Mucosa of stomach (tissue), 1 donor: ENCODE results near the gene FNIP2.
"Not testable (repeated sequence)": the region's sequence is repeated elsewhere in the genome, so short reads cannot be mapped to it uniquely, and the experiment has no call there.

Experiments
- H3K27me3 ChIP-seq: one replicate; pipeline ENCODE4 v1.7.0; 2013; ENCODE audit warnings: mild to moderate bottlenecking, low read length; ENCODE audit not compliant: control insufficient read depth, insufficient read depth
- H3K36me3 ChIP-seq: one replicate; pipeline ENCODE4 v1.7.0; 2013; ENCODE audit warnings: low read length; ENCODE audit not compliant: control insufficient read depth, insufficient read depth
- H3K4me1 ChIP-seq: one replicate; pipeline ENCODE4 v1.7.0; 2013; ENCODE audit warnings: mild to moderate bottlenecking, low read length; ENCODE audit not compliant: control insufficient read depth, insufficient read depth
- H3K4me3 ChIP-seq: one replicate; pipeline ENCODE4 v1.7.0; 2013; ENCODE audit warnings: low read length
- H3K9ac ChIP-seq: one replicate; pipeline ENCODE4 v1.7.0; 2013; ENCODE audit warnings: mild to moderate bottlenecking, low read length, moderate library complexity
- H3K9me3 ChIP-seq: one replicate; pipeline ENCODE4 v1.7.0; 2013; ENCODE audit warnings: mild to moderate bottlenecking, low read length, moderate library complexity; ENCODE audit not compliant: control insufficient read depth
- donor health status: Pancreatic carcinoma.

The FNIP2 gene

GRCh38 chr4:158746537-158746936 is 22.3 kb upstream of the FNIP2 start:
- H3K9ac ChIP-seq, H3K27me3 ChIP-seq, H3K9me3 ChIP-seq, H3K4me3 ChIP-seq, H3K36me3 ChIP-seq, H3K4me1 ChIP-seq: not testable (repeated sequence)

DNA sequence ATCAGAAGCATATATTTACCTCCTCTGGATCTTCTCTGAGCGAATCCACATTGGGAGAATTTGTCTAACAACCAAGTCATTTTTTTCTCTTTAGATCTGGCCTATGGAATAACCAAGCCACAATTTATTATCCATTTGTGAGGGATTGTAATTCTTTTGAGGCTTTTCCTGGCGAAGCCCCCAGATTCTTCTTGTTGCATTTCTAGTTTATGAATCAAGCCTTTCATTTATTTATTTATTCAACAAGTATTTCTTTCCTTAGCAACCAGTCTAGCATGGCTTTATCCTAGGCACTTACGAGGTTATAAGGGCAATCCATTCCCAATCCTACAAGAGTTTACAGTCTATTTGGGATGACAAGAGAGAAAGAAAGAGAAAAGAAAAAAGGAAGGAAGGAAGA is 18.4 kb upstream of the FNIP2 start:
- no peak overlapping the region for H3K9ac ChIP-seq
- H3K4me1 ChIP-seq: no peaks in the 10 kb centered on the region
- no peaks in the 10 kb centered on the region for H3K36me3 ChIP-seq
- no peaks in the 10 kb centered on the region for H3K27me3 ChIP-seq
- no peak overlapping the region for H3K4me3 ChIP-seq
- no peaks in the 10 kb centered on the region for H3K9me3 ChIP-seq

DNA sequence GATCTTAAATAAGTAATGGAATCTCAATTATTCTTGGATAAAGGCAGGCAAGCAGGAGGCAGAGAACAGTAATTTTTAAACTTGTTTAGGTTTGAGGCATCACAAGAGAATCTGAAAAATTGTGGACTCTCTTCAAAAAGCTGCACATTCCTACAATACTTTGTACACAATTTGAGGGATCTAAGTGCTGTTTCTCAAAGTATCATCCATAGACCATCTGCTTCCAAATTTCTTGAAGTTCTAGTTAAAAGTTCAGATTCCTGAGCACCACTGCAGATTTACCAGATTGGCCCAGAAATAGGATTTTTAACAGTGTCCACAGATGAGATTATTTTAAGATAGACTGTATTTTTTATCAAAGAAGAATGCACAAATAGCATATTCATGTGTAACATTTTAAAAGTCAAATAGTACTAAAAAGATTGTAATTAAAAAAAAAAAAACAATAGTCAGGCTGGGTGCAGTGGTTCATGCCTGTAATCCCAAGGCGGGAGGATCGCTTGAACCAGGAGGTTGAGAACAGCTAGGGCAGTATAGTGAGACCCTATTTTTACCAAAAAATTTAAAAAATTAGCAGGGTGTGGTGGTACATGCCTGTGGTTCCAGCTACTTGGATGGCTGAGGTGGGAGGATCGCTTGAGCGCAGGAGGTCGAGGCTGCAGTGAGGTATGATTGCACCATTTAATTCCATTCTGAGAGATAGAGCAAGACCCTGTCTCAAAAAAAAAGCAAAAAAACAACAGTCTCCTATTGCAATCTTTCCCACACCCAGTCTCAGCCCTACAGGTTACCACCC is 14.2 kb upstream of the FNIP2 start:
- Histone ChIP-seq H3K27me3 (no peaks in the 10 kb centered on the region), H3K4me1 (no peaks in the 10 kb centered on the region), H3K9ac (no peak overlapping the region), H3K9me3 (no peaks in the 10 kb centered on the region), H3K36me3 (no peaks in the 10 kb centered on the region), H3K4me3 (no peak overlapping the region)

DNA sequence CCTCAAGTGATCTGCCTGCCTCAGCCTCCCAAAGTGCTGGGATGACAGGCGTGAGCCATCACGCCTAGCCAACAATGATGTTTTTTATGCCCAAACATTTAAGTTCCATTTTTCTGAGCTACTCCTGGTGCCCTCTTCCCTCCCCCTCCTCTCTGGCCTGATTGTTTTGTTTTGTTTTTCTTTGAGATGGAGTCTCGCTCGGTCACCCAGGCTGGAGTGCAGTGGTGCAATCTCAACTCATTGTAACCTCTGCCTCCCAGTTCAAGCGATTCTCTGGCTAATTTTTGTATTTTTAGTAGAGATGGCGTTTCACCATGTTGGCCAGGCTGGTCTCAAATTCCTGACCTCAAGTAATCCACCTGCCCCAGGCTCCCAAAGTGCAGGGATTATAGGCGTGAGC is 13.0 kb upstream of the FNIP2 start:
- H3K4me1 ChIP-seq, H3K4me3 ChIP-seq, H3K36me3 ChIP-seq, H3K9me3 ChIP-seq, H3K27me3 ChIP-seq, H3K9ac ChIP-seq: not testable (repeated sequence)

- no peaks in the 10 kb centered on the region for H3K27me3 ChIP-seq
- no peaks in the 10 kb centered on the region for H3K9me3 ChIP-seq
- no peak overlapping the region for H3K9ac ChIP-seq
- H3K4me1 ChIP-seq: no peaks in the 10 kb centered on the region
- H3K36me3 ChIP-seq: no peaks in the 10 kb centered on the region
- H3K4me3 ChIP-seq: no peak overlapping the region
These were observed 12.2 kb upstream of the FNIP2 start for GRCh38 chr4:158756588-158756987.

DNA sequence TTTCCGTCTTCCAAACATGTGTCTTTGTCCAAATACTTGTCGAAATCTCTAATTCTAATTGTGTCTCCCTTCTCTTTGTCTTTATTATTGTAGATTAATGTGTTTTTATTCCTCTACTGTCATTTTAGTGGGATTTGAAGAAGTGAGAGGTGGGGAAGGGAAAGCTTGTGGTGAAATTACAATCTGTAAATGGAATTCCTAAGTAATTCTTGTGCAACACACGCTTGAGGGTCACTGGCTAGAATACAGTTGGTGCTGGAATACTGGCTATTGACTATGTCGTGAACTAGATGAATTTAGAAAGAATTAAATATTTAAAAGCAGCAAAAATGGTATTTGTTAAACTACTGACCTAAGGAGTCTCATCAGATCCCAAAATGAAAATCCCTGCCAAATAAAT is 10.7 kb upstream of the FNIP2 start:
- Histone ChIP-seq H3K36me3 (no peaks in the 10 kb centered on the region), H3K9ac (no peak overlapping the region), H3K4me1 (no peaks in the 10 kb centered on the region), H3K27me3 (no peaks in the 10 kb centered on the region), H3K4me3 (no peak overlapping the region), H3K9me3 (no peaks in the 10 kb centered on the region)

- no peak overlapping the region for H3K4me3 ChIP-seq
- H3K9ac ChIP-seq: no peak overlapping the region
- no peaks in the 10 kb centered on the region for H3K9me3 ChIP-seq
- no peaks in the 10 kb centered on the region for H3K36me3 ChIP-seq
- H3K27me3 ChIP-seq: no peaks in the 10 kb centered on the region
- H3K4me1 ChIP-seq: no peaks in the 10 kb centered on the region
These were observed 10.1 kb upstream of the FNIP2 start for GRCh38 chr4:158758703-158759102.

DNA sequence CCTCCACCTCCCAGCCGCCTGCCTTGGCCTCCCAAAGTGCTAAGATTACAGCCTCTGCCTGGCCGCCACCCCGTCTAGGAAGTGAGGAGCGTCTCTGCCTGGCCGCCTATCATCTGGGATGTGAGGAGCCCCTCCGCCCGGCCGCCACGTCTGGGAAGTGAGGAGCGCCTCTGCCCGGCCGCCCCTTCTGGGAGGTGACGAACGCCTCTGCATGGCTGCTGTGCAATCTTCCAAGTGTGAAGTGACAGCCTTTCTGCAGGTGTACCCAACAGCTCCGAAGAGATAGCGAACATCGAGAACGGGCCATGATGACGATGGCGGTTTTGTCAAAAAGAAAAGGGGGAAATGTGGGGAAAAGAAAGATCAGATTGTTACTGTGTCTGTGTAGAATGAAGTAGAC is 9.3 kb upstream of the FNIP2 start:
- H3K9ac ChIP-seq, H3K36me3 ChIP-seq, H3K27me3 ChIP-seq, H3K4me1 ChIP-seq, H3K4me3 ChIP-seq, H3K9me3 ChIP-seq: not testable (repeated sequence)

- Histone ChIP-seq H3K9me3 (no peaks in the 10 kb centered on the region), H3K4me1 (no peaks in the 10 kb centered on the region), H3K27me3 (no peaks in the 10 kb centered on the region)
These were observed 8.0 kb upstream of the FNIP2 start for GRCh38 chr4:158760866-158761265.

GRCh38 chr4:158762553-158762952 is 6.3 kb upstream of the FNIP2 start:
- no peak overlapping the region for H3K4me3 ChIP-seq
- H3K9ac ChIP-seq: no peak overlapping the region

More at GRCh38 chr4:158760866-158761265, 8.0 kb upstream of the FNIP2 start:
- no peak overlapping the region for H3K9ac ChIP-seq
- H3K36me3 ChIP-seq: no peaks in the 10 kb centered on the region
- H3K4me3 ChIP-seq: no peak overlapping the region

DNA sequence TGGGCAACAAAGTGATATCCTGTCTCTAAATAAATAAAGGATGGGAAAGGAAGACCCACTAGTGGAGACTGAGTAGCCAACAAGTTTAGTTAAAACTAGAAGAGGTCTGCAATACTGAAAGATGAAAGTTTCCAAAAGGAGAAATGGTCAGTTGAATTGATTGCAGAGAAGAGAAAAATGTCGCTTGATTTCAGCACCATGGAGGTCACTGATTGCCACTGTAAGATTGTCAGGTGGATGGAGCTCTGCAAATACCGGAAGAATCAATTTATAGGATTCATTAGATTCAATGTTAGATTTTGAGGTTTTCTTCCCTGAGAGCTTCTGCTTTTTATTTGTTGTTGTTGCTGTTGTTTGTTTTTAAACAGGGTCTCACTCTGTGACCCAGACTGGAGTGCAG is 5.4 kb upstream of the FNIP2 start:
- Histone ChIP-seq H3K4me1 (no peaks in the 10 kb centered on the region), H3K36me3 (no peaks in the 10 kb centered on the region), H3K9ac (no peak overlapping the region)

More at GRCh38 chr4:158762553-158762952, 6.3 kb upstream of the FNIP2 start:
- H3K9me3 ChIP-seq: no peaks in the 10 kb centered on the region
- H3K27me3 ChIP-seq: no peaks in the 10 kb centered on the region
- no peaks in the 10 kb centered on the region for H3K36me3 ChIP-seq
- H3K4me1 ChIP-seq: no peaks in the 10 kb centered on the region

DNA sequence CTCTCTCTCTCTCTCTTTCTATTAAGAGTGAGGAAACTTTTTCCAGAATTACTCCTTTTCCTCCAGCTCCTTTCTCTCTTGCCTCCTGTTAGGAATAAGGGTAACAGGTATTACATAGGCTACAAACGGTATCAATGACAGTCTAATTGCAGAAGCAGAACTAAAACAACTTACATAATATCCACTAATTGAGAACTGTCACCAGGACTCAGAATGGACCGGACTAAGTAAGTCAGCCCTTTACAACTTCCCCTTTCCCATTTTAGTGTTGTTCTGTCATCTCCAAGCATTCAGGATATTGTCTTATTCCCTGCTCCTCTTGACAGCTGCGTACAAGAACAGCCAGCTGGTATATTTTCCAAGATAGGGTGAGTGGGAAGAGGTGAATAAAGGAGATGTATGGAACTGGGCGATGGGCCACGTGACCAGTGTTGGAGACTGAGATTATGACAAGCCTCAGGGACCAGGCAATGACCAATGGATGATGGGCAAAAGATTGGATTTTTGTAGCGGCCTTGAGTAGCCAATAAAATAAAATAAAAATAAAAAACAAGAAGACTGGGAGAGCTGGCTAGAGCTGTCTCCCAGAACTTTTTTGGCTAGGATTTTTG is 2.3 kb upstream of the FNIP2 start:
- Histone ChIP-seq H3K36me3 (no peaks in the 10 kb centered on the region), H3K9me3 (no peaks in the 10 kb centered on the region), H3K27me3 (no peaks in the 10 kb centered on the region), H3K4me1 (no peaks in the 10 kb centered on the region), H3K4me3 (no peak overlapping the region), H3K9ac (no peak overlapping the region)

More for the DNA sequence above, 5.4 kb upstream of the FNIP2 start:
- H3K4me3 ChIP-seq: no peak overlapping the region
- H3K27me3 ChIP-seq: no peaks in the 10 kb centered on the region
- no peaks in the 10 kb centered on the region for H3K9me3 ChIP-seq
